Activated CD8-positive, alpha-beta memory T cell treated with anti-CD3 and anti-CD28 coated beads for 24 hours (primary cell): ENCODE results near the gene ZNF624.
"Not testable (repeated sequence)": the region's sequence is repeated elsewhere in the genome, so short reads cannot be mapped to it uniquely, and the experiment has no call there.

Experiments used
- DNase-seq: peaks from one replicate; pipeline ENCODE4 v3.0.0-alpha.2; 2020

The ZNF624 gene

DNA sequence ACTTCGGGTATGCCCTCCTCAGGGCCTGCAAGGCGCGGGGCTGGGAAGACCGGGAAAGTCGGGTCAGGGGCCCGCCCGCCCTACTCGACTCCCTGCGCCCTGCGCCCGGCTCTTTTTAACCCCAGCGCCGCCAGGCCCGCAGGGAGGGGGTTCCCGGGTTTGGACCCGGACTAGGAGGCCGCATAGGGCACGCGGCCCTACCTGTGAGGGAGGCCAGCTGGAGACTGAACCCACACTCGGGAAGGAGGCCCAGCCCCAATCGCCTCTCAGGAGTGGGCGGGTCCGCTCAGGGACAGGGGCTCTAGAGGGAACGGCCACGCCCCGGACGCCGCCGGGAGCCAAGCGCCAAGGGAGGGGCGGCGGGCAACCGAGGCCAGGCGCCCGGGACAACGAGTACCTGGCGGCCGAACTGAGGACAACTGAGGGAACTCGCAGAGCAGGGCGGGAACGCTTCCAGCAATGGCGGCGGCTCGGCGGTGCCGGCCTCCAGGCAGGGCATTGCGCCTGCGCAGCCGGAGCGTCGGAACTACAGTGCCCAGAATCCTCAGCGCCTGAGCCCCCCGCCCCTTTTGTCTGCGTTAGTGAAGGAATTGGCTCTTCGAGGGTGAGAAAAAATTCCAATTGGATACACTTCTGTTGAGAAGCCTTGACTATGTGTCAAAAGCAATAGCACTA is at the start of gene ZNF624:
ZNF624 (minus strand) TSS at position 484 of the 675 bp plus-strand sequence.
- peak; percentile 95 for DNase-seq

DNA sequence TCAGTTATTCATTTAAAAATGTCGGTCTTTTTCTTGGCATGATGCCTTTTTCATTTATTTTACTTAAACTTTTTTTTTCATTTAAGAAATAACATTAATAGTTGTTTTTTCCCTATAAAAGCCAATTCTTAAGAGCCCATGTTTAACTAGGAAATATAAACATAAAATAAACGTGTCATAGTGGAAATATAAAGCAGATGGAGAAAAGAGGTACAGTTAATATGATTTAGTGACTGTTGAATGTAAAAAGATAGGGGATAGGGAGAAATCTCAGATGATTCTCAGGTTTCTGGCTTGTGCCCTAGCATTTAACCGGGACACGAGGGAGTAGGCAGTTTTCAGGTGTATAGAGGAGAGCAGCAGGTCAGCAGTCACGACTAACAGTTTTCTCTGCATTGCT is 44.0 kb upstream of the ZNF624 start:
- not testable (repeated sequence) for DNase-seq

DNA sequence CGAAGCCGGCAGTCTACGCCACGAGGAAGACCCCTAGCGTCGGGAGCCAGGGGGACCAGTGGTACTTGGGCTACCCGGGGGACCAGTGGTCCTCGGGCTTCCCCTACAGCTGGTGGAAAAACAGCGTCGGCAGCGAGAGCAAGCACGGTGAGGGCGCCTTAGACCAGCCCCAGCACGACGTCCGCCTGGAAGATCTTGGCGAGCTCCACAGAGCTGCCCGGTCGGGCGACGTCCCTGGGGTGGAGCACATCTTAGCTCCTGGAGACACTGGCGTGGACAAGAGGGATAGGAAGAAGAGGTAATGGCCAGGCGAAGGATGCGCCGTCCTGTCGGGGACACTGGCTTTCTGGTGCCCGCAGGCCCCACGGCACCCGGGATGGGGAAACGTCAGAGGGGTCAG is 36.8 kb upstream of the ZNF624 start:
- DNase-seq, result not testable (repeated sequence)

DNA sequence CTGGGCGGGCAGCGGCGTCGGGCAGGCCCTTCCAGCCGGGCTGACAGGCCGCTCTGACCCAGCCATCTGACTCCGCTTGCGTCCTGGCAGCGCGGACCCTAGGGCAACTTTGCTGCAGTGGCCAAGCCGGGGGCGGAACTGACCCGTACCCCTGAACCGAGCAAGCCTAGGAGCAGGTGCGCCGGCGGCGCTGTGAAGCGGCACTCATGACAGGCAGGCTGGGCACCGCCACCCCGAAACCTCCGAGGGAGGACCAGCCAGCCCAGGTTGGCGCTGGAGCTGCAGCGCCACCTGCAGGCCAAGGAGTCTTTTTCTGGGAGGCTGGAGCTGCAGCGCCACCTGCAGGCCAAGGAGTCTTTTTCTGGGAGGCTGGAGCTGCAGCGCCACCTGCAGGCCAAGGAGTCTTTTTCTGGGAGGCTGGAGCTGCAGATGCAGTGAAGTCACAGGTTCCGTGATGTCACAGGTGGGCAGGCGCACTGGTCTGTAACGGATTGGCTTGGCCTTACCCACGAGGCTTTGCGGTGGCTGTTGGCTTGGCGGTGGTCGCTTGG is 36.2 kb upstream of the ZNF624 start, which contains the start of gene CCDC144A:
CCDC144A (plus strand) TSS at position 511 of the 551 bp plus-strand sequence. CDS start 160 bp downstream, outside the sequence.
- DNase-seq, result peak; percentile 68

DNA sequence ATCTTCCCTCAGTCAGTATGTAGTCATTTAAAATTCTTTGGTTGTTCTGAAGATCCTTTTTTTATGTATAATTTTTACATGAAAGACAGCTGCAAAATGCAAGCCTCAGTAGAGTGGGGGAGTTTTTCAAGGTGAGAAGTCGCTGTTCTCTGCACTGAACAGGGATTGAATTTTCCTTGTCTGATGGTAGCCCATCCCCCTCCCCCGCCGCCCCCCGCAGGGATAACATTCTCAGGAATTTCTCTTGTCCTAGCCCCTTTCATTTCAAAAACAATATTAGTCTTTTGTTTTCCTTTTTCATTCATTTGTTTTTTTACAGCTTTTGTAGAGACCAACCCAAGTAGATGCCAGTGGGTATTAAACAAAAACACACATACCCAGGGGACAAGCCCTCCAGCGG is 33.5 kb upstream of the ZNF624 start:
- DNase-seq, result not testable (repeated sequence)

DNA sequence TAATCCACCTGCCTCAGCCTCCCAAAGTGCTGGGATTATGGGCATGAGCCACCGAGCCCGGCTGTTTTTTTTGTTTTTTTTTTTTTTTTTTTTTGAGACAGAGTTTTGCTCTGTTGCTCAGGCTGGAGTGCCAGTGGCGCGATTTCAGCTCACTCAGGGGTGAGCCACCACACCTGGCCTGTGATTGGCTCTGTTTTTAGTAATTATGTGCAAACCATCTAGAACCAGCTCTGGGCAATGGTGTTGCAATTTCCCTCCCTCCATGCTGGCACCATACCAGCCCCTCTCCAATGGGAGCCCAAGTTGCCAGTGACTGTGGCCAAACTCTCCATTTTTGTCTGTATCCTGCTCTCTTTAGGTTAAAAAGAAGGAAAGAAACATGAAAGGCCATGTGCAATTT is 32.4 kb upstream of the ZNF624 start:
- DNase-seq, result not testable (repeated sequence)

DNA sequence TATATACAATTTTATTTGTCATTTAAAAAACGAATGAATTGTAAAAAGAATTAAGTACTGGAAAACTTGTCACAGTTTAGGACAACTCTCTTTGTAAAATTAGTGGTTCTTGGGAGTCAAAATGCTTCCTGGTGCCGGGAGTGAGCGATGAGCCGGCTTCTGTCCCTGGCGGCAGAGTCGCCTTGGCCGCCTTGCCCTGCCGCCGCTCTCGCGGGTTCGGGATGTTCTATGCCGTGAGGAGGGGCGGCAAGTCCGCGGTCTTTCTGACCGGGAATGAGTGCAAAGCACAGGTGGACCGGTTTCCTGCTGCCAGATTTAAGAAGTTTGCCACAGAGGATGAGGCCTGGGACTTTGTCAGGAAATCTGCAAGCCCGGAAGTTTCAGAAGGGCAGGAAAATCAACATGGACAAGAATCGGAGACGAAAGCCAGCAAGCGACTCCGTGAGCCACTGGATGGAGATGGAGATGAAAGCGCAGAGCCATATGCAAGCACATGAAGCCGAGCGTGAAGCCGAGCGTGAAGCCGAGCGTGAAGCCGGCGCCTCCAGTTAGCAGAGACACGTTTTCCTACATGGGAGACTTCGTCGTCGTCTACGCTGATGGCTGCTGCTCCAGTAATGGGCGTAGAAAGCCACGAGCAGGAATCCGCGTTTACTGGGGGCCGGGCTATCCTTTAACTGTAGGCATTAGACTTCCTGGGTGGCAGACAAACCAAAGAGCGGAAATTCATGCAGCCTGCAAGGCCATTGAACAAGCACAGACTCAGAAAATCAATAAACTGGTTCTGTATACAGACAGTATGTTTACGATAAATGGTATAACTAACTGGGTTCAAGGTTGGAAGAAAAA is 29.9 kb upstream of the ZNF624 start:
- not testable (repeated sequence) for DNase-seq

DNA sequence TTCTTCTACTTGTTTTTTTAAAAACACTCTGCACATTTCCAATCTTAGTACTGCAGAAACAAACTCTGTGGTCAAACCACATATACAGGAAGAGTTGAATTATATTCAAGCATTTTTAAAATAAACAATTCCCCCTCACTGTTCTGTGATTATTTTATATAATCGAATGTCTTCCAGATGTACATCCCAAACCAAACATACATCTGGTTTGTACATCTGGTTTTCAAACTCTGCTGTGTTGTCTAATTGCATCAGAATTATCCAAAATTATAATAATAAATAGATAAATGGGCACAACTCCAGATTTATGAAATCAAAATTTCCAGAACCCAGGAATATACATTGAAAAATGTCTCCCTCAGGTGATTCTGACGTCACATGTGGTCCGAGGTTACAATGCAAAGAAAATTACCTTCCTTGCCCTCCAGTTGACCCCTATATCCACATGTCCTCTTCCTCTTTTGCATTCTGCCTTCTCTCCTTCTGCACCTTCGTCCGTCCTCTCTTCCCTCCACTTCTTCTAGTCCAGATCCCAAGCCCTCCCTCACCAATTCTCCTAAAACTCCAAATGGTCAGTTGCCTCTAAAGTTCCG is 23.1 kb upstream of the ZNF624 start:
- DNase-seq, result no peak

DNA sequence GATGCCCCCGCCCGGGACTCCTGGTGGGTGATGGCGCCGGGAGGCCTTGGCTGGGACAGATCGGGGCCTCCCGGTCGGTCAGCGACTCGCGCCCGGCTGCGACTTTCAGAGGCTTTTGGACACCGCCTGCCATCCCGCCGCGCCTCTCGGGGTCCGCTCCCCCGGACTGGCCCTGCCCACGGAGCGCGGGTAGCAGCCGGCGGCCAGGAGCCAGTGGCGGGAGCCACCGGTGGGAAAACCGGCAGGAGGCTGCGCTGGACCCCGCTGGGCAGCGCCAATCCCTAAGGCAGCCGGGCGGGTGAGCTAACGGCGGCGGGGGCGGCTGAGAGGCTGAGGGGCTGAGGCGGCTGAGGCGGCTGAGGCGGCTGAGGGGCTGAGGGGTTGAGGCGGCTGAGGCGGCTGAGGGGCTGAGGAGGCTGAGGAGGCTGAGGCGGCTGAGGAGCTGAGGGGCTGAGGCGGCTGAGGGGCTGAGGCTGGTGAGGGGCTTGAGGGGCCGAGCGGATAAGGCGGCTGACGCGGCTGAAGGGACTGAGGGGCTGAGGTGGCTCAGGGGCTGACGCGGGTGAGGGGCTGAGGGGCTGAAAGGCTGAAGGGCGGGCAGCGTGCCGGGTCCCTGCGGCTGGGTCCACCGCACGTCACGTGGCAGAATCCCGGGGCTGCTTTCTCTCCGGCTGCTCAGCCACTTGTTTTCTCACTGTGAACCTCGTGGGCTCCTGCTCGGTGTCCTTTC is 13.4 kb upstream of the ZNF624 start:
- not testable (repeated sequence) for DNase-seq

DNA sequence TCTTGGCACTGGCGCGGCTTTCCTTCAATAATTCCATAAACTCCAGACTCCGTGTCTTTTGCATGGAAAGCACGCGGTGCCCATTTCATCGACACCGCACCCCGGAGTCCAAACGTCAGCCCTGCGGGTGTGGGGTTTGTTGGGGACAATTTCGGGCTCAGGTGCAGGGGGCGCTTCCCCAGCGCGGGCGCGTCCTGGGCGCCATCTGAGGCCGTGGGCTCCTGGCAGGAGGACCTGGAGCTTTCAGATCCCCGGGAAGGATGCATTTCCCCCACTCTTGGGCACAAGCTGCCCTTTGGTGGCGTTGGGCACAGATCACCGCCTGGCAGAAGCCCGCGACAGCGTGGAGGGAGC is 12.9 kb upstream of the ZNF624 start:
- not testable (repeated sequence) for DNase-seq

DNA sequence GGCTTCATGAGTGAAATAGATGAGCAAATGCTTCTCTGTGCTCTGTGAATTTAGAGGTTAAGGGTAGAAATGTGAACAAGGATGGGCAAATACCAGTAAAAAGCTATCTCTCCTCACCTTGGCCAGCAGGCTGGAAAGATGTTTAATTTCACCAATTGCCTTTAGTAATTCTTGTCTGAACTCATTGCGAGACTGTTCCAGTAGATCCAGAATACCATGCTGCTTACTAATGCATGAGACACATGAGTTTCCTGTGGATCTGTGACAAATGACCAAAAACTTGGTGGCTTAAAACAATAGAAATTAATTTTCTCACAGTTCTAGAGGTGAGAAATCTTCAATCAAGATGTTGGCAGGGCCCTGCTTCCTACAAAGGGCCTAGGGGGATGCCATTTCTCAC is 9.3 kb upstream of the ZNF624 start:
- no peak for DNase-seq

DNA sequence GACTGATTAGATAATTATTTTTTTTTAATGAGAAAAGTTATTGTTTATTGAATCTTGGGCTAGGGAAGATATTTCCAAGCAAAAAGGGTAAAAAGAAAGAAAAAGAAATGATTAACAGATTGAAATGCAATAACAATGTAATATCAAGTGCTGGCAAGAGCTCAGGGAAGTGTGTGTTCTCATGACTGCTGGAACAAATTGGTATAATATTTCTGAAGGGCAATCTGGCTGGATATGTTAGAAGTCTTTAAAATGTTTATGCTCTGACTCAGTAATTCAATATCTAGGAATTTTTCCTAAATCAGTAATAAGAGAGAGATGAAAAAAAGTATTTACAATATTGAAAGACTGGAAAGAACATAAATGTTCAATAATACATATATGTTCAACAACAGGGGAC is 7.6 kb upstream of the ZNF624 start:
- no peak for DNase-seq

DNA sequence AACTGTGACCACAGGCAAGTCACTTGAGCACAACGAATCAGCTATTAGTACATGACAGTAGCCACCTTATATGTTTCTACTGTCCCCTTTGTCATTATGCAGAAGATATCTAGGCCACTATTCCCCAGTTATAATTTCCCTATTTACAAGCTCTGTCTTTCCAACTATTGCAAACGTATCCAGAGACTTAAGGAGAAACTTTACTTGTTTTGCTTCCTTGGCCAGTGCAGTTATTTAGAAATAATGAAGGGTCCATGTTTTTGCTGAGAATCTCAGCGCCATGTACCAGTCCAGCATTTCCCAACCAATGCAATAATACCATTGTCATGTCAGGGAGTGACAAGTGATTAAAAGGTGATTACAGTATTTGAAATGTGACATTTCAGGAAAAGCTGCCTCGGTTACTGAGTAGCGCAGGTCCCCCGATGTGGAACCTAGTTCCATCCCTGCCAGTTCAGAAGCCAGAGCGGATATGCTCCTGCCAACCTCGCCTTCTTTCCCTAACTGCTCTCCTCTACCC is 743 bp downstream of the ZNF624 start:
- DNase-seq, result no peak

DNA sequence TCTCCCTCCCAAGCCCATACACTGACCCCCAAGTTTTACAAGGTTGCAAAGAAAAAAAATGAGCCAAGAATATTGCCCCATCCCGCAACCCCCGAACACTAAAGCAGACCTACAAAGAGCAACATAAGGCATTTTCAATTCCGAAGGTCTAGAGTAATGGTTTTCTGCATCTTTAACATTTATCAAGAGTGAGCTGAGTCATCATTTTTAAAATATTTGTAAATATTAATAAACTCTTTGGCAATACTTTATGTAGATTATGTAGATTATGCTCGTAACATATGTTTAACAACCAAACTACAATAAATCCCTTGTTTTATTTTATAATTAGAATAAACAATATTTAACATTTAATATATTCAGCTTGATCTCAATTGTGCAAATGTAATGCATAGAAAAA is 1.4 kb downstream of the ZNF624 start:
- no peak for DNase-seq

DNA sequence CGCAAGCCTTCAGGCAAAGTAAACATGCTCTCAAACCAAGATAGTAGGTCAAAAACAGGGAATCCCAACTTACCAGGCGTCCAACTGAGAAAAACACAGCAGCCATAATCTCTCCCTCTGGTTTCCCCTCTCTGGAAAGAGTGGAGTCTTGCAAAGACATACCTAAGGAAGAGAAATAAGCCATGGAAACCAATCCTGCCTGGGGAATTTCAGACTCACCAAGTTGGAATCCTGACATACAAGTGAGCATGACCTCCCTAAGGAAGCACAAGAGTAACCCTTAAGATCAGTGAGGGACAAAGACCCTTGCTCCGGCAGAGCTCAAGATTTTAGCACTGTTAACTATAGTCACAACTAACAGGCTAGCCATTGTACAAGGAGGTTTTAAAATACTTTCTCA is 4.1 kb downstream of the ZNF624 start:
- no peak for DNase-seq

DNA sequence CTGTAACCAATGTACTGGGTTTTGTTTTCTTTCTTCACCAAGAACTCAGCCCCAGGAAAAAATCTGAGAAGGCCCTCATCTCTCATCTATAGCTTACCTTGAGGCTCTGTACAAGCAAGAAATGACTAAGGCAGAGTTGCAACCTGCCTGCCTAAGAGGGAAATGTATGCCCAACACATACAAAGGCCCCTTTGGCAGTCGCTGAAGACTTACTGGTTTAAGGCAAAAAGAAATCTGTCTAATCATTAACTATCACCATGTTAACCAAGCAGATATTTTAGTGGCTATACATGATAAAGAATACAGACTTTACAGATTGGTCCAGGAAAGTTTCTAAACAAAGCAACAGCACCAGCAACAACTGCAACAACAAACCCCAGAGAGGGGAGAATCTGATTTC is 14.2 kb downstream of the ZNF624 start:
- no peak for DNase-seq

DNA sequence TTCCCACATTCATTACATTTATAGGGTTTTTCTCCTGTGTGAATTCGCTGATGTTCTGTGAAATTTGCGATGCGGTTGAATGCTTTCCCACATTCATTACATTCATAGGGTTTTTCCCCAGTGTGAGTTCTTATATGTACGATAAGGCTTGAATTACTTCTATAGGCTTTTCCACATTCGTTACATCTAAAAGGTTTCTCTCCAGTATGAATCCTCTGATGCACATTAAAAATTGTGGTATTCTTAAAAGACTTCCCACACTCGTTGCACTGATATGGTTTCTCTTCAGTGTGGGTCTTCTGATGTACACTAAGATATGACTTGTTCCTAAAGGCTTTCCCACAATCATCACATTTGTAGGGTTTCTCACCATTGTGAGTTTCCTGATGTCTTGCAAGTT is 30.4 kb downstream of the ZNF624 start:
- no peak for DNase-seq

DNA sequence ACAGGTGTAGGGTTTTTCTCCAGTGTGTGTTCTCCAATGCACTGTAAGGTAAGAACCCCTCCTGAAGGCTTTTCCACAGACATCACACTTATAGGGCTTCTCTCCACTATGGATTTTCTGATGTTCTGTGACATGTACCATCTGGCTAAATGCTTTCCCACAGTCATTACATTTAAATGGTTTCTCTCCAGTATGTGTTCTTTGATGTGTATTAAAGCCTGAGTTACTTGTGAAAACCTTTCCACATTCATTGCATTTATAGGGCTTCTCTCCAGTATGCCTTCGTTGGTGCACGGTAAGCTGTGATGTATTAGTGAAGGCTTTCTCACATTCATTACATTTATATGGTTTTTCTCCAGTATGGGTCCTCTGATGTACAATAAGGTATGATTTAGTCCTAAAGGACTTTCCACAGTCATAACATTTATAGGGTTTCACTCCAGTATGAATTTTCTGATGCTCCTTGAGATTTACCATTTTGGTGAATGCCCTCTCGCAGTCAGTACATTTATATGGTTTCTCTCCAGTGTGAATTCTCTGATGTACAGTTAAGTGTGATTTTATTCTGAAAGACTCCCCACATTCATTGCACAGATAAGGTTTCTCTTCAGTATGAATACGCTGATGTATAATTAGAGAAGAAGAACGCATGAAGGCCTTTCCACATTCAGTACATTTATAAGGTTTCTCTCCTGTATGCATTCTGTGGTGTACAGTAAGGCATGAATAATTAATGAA is 30.9 kb downstream of the ZNF624 start:
- no peak for DNase-seq

DNA sequence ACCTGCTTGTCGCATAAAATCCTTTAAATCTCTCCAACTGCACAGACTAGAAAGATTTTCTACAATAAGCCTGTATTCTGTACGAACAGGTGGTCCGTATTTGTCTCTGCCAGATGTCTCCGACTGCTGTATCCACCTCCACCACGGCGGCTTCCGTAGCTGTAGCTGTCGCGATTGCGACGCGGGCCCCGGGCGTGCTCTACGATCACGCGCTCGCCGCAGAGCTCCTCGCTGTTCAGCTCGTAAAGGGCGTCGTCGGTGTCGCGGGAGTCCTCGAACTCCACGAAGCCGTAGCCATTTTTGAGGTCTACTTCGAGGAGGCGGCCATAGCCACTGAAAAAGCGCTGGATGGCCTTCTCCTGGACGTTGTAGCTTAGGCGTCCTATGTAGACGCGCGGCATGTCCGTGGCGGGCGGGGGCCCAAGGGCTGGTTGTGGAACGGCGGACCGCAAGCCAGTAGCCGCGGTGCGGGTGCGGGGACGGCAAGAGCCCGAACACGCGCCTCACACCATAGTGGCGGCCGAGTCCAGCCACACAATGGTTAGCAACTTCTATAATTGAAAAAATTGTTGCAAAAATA is 36.1 kb downstream of the ZNF624 start:
- no peak for DNase-seq

DNA sequence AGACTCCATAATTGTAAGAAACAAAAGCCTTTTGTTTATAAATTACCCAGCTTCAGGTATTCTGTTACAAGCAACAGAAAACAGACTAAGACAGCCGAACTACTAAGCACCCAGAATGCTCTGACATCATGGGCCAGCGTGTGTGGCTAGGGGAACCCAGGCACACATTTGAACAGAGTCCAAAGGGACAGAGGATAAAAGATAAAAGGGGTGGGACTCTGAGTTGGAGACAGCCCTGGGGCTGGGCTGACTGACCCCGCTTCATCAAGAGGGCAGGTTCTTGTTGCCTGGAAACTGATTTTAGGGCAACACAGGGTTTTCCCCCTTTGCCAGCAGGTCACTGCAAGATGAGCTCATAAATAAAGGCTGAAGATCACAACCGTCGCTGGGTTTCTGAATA is 54.1 kb downstream of the ZNF624 start:
- DNase-seq, result no peak

DNA sequence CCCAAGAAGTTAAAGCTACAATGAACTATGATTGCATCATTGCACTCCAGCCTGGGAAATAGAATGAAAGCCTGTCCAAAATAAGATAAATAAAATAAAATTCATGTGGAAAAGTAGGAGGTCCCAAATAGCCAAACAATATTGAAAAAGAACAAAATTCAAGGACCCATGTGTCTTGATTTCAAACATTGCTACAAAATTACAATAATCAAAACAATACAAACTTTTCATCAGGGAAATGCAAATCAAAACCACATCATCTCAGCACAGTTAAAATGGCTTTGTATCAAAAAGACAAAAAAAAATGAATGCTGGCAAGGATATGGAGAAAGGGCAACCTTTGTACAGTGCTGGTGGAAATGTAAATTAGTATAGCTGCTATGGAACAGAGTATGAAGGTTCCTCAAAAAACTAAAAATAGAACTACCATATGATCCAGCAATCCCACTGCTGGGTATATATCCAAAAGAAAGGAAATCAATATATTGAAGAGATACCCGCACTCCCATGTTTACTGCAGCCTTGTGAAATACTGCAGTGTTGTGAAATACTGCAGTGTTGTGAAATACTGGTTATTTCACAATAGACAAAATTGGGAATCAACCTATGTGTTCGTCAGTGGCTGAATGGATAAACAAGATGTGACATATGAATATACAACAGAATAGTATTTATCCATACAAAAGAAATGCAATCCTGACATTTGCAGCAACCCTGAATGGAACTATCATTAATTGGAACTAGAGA is 60.1 kb downstream of the ZNF624 start:
- no peak for DNase-seq
